ENCODE data around the gene MIDN. TPM values are rescaled to one million over a fixed set of nuclear protein-coding genes. Genes with fewer than 3 reads are reported as not detected.

The MIDN gene
- total and polyA plus RNA-seq, 2 of the 4 experiments (the other 2 are of a cell fraction) = 2.5 to 26.0 TPM

- ATAC-seq (ENCODE audit: low read depth) = no peak
- Histone ChIP-seq H3K27me3 (ENCODE audit: control insufficient read depth, insufficient read depth, low read length) (no peaks in the 10 kb centered on the region), H3K27ac (ENCODE audit: insufficient read depth, low read length) (peak overlapping the region; percentile 74), H3K36me3 (ENCODE audit: control insufficient read depth, insufficient read depth, low read length) (peaks cover 52% of the 10 kb centered on the region), H3K18ac (ENCODE audit: low read depth, low read length) (no peak overlapping the region), H3K4me1 (ENCODE audit: control insufficient read depth, insufficient read depth, low read length) (peaks cover 52% of the 10 kb centered on the region), H3K9me3 (ENCODE audit: control insufficient read depth, insufficient read depth, low read length) (no peaks in the 10 kb centered on the region), H3K4ac (ENCODE audit: low read depth, low read length) (no peak overlapping the region; the same call in 1 of the 2 replicates), H4K91ac (ENCODE audit: insufficient read depth, low read depth, low read length) (no peak overlapping the region), H2BK15ac (ENCODE audit: low read depth, low read length) (no peak overlapping the region), H2BK20ac (ENCODE audit: low read depth, low read length) (no peak overlapping the region; the same call in 1 of the 2 replicates), H2AK5ac (ENCODE audit: low read depth, low read length) (no peak overlapping the region; the same call in 1 of the 2 replicates), H3K4me3 (ENCODE audit: insufficient read depth, low read depth, low read length) (no peak overlapping the region), H4K5ac (ENCODE audit: low read depth, low read length) (no peak overlapping the region), H3K4me2 (ENCODE audit: low read depth, low read length) (no peak overlapping the region), H2BK120ac (ENCODE audit: low read depth, low read length) (no peak overlapping the region; the same call in 1 of the 2 replicates), H3K23ac (ENCODE audit: low read depth, low read length) (peak overlapping the region; percentile 74), H2AK9ac (replicated peaks; ENCODE audit: low read depth, low read length, poor library complexity) (peak overlapping the region; percentile 31), H3K14ac (replicated peaks; ENCODE audit: low read depth, low read length) (no peak overlapping the region), H2BK5ac (ENCODE audit: low read depth, low read length, poor library complexity, severe bottlenecking) (peak overlapping the region; percentile 45), H3K9me1 (ENCODE audit: insufficient read depth, low read length) (peaks cover 3% of the 10 kb centered on the region; the same call in 1 of the 2 replicates), H3K9ac (ENCODE audit: low read depth, low read length) (no peak overlapping the region), H4K8ac (ENCODE audit: low read depth in 2 of 2, low read length in 2 of 2) (0 out of 4 replicates have a peak overlapping the region, but pooled peaks of 1 of the 2 experiments have one; percentile 56), H3K56ac (ENCODE audit: extremely low read depth, insufficient read depth, low read length) (no peak overlapping the region), H2AFZ (replicated peaks; ENCODE audit: low read length, poor library complexity) (no peak overlapping the region), H3K79me1 (ENCODE audit: low read depth in 1 of 2, low read length in 2 of 2) (peaks cover 0 to 62% of the 10 kb centered on the region in 2 experiments; a peak in 2 of 4 replicates), H4K20me1 (ENCODE audit: insufficient read depth, low read length) (peaks cover 75% of the 10 kb centered on the region)
- intact Hi-C loops (cut with micrococcal nuclease) = no loop called here
- 91% methylated on average over 6 of the region's 23 CpGs; no CpG with 5 or more reads in 1 of the 2 experiments for WGBS, 2 experiments (ENCODE audit: extremely low coverage in 2 of 2, insufficient read length in 1 of 2)
- BruUV-seq (replicated peaks) = no TSS peak
- CTCF ChIA-PET = no interaction called here
- DNase-seq = no peak
- in situ Hi-C loops (cut with MboI; ENCODE audit: low sequenced_read_pairs) = no loop called here
- TF ChIP-seq BHLHE40 (IDR thresholded peaks at IDR 0.05; ENCODE audit: low read depth, low read length) (no peak), RCOR1 (IDR thresholded peaks at IDR 0.05; ENCODE audit: insufficient replicate concordance, low read length) (no peak), MAZ (IDR thresholded peaks at IDR 0.05; ENCODE audit: borderline replicate concordance, low read depth, low read length) (no peak), USF2 (IDR thresholded peaks at IDR 0.05; ENCODE audit: low read depth, low read length) (no peak), RFX5 (IDR thresholded peaks at IDR 0.05; ENCODE audit: low read depth, low read length) (no peak), NFE2L2 (IDR thresholded peaks at IDR 0.05; ENCODE audit: low read depth, low read length) (no peak), POLR2A (IDR thresholded peaks at IDR 0.05; ENCODE audit: low read depth, low read length) (no peak), MXI1 (IDR thresholded peaks at IDR 0.05; ENCODE audit: borderline replicate concordance, low read depth, low read length) (no peak), RAD21 (IDR thresholded peaks at IDR 0.05; ENCODE audit: low read length) (no peak), CTCF (conservative IDR thresholded peaks at IDR 0.05; ENCODE audit: low read depth, low read length) (no peak), CHD1 (IDR thresholded peaks at IDR 0.05; ENCODE audit: low read depth, low read length) (no peak), FOS (IDR thresholded peaks at IDR 0.05; ENCODE audit: low read depth, low read length) (no peak), SMC3 (IDR thresholded peaks at IDR 0.05; ENCODE audit: low read depth, low read length) (no peak), CEBPB (IDR thresholded peaks at IDR 0.05; ENCODE audit: low read depth, low read length) (no peak)
- TF ChIP-seq, protein P1, sequence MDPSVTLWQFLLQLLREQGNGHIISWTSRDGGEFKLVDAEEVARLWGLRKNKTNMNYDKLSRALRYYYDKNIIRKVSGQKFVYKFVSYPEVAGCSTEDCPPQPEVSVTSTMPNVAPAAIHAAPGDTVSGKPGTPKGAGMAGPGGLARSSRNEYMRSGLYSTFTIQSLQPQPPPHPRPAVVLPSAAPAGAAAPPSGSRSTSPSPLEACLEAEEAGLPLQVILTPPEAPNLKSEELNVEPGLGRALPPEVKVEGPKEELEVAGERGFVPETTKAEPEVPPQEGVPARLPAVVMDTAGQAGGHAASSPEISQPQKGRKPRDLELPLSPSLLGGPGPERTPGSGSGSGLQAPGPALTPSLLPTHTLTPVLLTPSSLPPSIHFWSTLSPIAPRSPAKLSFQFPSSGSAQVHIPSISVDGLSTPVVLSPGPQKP (IDR thresholded peaks at IDR 0.05; ENCODE audit: borderline replicate concordance, low read depth, low read length) = no peak
- POLR2A ChIA-PET (ENCODE audit: unreplicated experiment) = no interaction called here
- dilution Hi-C loops (cut with HindIII; ENCODE audit: low sequenced_read_pairs, unreplicated experiment) = no loop called here
Observed at GRCh38 chr19:1257475-1258162, 9.2 kb downstream of the MIDN start.
